Esophagus squamous epithelium (tissue), 5 donors: ENCODE data around the gene ATP8B4. TPM values are rescaled to one million over a fixed set of nuclear protein-coding genes. Genes with fewer than 3 reads are reported as not detected.

ENCODE experiments used
- DNase-seq: peaks from one replicate; lab custom pipeline; 2025; lab: John Stamatoyannopoulos, UW
- H3K27ac ChIP-seq, 4 donors: fragments of 200-600 bp; sonication (generic); one replicate each; pipeline ENCODE4 v1.5.1; 2016 to 2019; ENCODE audit warnings: mild to moderate bottlenecking in 1 of 4
- H3K27me3 ChIP-seq, 4 donors: fragments of 200-600 bp; sonication (generic); 1 replicate in 3 of 4; 2 replicates in 1 of 4; pipeline versions ENCODE4 v1.5.1 to v1.6.0; 2017 to 2021; ENCODE audit warnings: antibody characterized with exemption in 1 of 4
- H3K36me3 ChIP-seq, 3 donors: fragments of 200-600 bp; sonication (generic); one replicate each; pipeline ENCODE4 v1.5.1; 2016 to 2019
- H3K4me1 ChIP-seq, 3 donors: fragments of 200-600 bp; sonication (generic); one replicate each; pipeline ENCODE4 v1.5.1; 2017 to 2019
- H3K4me3 ChIP-seq, 4 donors: fragments of 200-600 bp; sonication (generic); 1 replicate in 3 of 4; 2 replicates in 1 of 4; pipeline ENCODE4 v1.5.1; 2016 to 2019; ENCODE audit warnings: mild to moderate bottlenecking in 2 of 4, moderate library complexity in 1 of 4
- H3K9me3 ChIP-seq, 3 donors: fragments of 200-600 bp; sonication (generic); one replicate each; pipeline ENCODE4 v1.5.1; 2016 to 2019
- CTCF ChIP-seq, 6 experiments: fragments of 450-650 bp in 4 of 6; fragments of 200-600 bp in 2 of 6; sonication (generic) in 2 of 6; IDR thresholded peaks; one replicate each; pipeline ENCODE4 v1.5.1; 2016 to 2019; ENCODE audit warnings: antibody characterized with exemption in 6 of 6, mild to moderate bottlenecking in 4 of 6, moderate library complexity in 4 of 6
- POLR2A ChIP-seq, 4 donors: fragments of 450-650 bp; IDR thresholded peaks; one replicate each; pipeline ENCODE4 v1.6.1; 2017; ENCODE audit warnings: antibody characterized with exemption in 4 of 4, mild to moderate bottlenecking in 4 of 4, moderate library complexity in 3 of 4
- WGBS, 2 donors: methylation state at CpG; one replicate each; pipeline ENCODE4 v1.1.5; 2018; 5-methylcytosine and 5-hydroxymethylcytosine counted together
- intact Hi-C: fragments of 100-400 bp; cut with DNase I; formaldehyde crosslinking; loops from one replicate; pipeline ENCODE4 v1.15.0; 2022
- total RNA-seq, 4 donors: library from RNA; depleted of rRNA; stranded (reverse); fragments of >200 nt; gene quantifications; one replicate each; pipeline ENCODE4 v1.1.0, GENCODE V29; 2016
- donor health status: DM: yes; HTN: yes; CAD: no.

Gene ATP8B4
- total RNA-seq, 4 donors from 2014 or later, result 0.97 to 6.7 (median 2.9) TPM

GRCh38 chr15:49906966-49907365, 212.1 kb downstream of the ATP8B4 start:
- Histone ChIP-seq H3K9me3 (peaks cover 0 to 9% (median 0%) of the 10 kb centered on the region in 3 donors), H3K27me3 (no peaks in the 10 kb centered on the region), H3K4me3 (no peak overlapping the region), H3K27ac (no peak overlapping the region), H3K4me1 (peaks cover 0 to 6% (median 0%) of the 10 kb centered on the region in 3 donors), H3K36me3 (no peaks in the 10 kb centered on the region)
- 23 to 29% methylated on average over 1 of the region's 1 CpG for WGBS, 2 donors
- no peak for DNase-seq
- intact Hi-C loops, result no loop called here
- TF ChIP-seq CTCF (IDR thresholded peaks at IDR 0.05) (no peak), POLR2A (IDR thresholded peaks at IDR 0.05) (no peak)

- no peak for TF ChIP-seq POLR2A (IDR thresholded peaks at IDR 0.05)
- TF ChIP-seq CTCF (IDR thresholded peaks at IDR 0.05), result no peak
- H3K36me3 ChIP-seq, result no peaks in the 10 kb centered on the region
- no peak overlapping the region for H3K27ac ChIP-seq
- intact Hi-C loops, result no loop called here
- no peaks in the 10 kb centered on the region for H3K27me3 ChIP-seq
- H3K9me3 ChIP-seq, result peaks cover 0 to 4% (median 0%) of the 10 kb centered on the region in 3 donors
- H3K4me1 ChIP-seq, result peaks cover 0 to 19% (median 0%) of the 10 kb centered on the region in 3 donors
- no peak for DNase-seq
- no peak overlapping the region for H3K4me3 ChIP-seq
Measured at GRCh38 chr15:49905221-49905620, 213.8 kb downstream of the ATP8B4 start.

- Histone ChIP-seq H3K9me3 (no peaks in the 10 kb centered on the region), H3K4me1 (peaks cover 0 to 25% (median 0%) of the 10 kb centered on the region in 3 donors), H3K36me3 (no peaks in the 10 kb centered on the region), H3K4me3 (no peak overlapping the region), H3K27me3 (no peaks in the 10 kb centered on the region), H3K27ac (peak overlapping the region in 1 of 4 donors; percentile 42)
- intact Hi-C loops, result no loop called here
- TF ChIP-seq POLR2A (IDR thresholded peaks at IDR 0.05), result no peak
- no peak for TF ChIP-seq CTCF (IDR thresholded peaks at IDR 0.05)
- no peak for DNase-seq
Measured at GRCh38 chr15:49904296-49904695, 214.7 kb downstream of the ATP8B4 start.

- H3K27me3 ChIP-seq, result no peaks in the 10 kb centered on the region
- H3K4me3 ChIP-seq, result no peak overlapping the region
- DNase-seq, result no peak
- peak overlapping the region in 3 of 4 donors; percentile 42 to 86 (median 79) for H3K27ac ChIP-seq
- H3K9me3 ChIP-seq, result no peaks in the 10 kb centered on the region
- 40 to 46% methylated on average over 7 of the region's 7 CpGs for WGBS, 2 donors
- no peaks in the 10 kb centered on the region for H3K36me3 ChIP-seq
- peaks cover 0 to 25% (median 0%) of the 10 kb centered on the region in 3 donors for H3K4me1 ChIP-seq
- intact Hi-C loops, result no loop called here
- TF ChIP-seq POLR2A (IDR thresholded peaks at IDR 0.05) (no peak), CTCF (IDR thresholded peaks at IDR 0.05) (no peak)
Measured at GRCh38 chr15:49902685-49903501, 216.1 kb downstream of the ATP8B4 start.

- intact Hi-C loops, result no loop called here
- WGBS, 2 donors, result 36 to 39% methylated on average over 2 of the region's 2 CpGs
- DNase-seq, result no peak
- no peaks in the 10 kb centered on the region for H3K9me3 ChIP-seq
- H3K27me3 ChIP-seq, result no peaks in the 10 kb centered on the region
- H3K36me3 ChIP-seq, result no peaks in the 10 kb centered on the region
- peaks cover 0 to 25% (median 0%) of the 10 kb centered on the region in 3 donors for H3K4me1 ChIP-seq
- TF ChIP-seq CTCF (IDR thresholded peaks at IDR 0.05) (peak in 3 of 6 experiments; percentile 12 to 20 (median 15)), POLR2A (IDR thresholded peaks at IDR 0.05) (no peak)
- peak overlapping the region; percentile 15 to 86 (median 60) for H3K27ac ChIP-seq
- H3K4me3 ChIP-seq, result peak overlapping the region in 1 of 4 donors; percentile 9
Measured at GRCh38 chr15:49901996-49902684, 216.9 kb downstream of the ATP8B4 start.
